IPS-11a (cell line): ENCODE results near the gene DDX23.

Source experiments
- H3K4me3 ChIP-seq: one replicate; pipeline ENCODE4 v1.5.1; 2013; ENCODE audit warnings: low read depth, low read length, control low read depth

Gene DDX23

DNA sequence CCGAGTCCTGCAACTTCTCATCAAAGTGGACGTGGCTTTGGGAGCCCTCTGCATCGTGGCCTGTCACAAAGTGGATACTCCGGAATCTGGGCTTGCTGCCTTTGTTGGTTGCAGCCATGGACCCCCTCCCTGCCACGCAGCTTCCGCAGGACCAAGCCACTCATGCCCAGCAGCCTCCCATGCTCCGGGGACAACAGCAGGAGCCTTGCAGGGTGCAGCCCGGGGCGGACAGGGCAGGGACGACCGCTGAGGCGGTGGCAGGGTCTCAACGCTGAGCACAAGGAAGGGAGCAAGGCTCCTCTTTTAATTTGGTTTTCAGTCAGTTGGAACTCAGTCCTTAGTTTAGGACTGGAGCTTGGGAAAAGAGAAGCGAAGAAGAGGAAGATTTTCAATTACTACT is 51.0 kb downstream of the DDX23 start:
- no peak overlapping the region for H3K4me3 ChIP-seq

DNA sequence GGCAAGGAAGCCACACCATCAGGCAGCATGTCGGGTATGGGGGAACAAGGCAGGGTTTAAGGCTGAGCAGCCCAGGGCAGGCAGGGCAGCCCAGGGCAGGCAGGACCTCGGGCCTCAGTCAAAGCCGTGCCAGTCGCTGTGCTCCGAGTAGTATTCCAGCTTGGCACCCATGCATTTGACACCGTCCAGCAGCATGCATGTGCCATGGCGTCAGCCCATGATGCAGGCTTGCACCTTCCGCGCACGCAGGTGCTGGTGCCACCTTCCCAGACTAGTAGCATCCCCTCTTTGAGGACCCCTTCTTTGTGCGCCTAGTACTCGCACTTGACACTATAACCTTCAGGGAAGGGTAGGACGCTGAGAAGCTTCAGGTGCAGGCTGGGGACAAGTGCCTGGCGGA is 51.5 kb downstream of the DDX23 start:
- no peak overlapping the region for H3K4me3 ChIP-seq

GRCh38 chr12:48796976-48797375 is 55.0 kb downstream of the DDX23 start:
- H3K4me3 ChIP-seq: no peak overlapping the region

DNA sequence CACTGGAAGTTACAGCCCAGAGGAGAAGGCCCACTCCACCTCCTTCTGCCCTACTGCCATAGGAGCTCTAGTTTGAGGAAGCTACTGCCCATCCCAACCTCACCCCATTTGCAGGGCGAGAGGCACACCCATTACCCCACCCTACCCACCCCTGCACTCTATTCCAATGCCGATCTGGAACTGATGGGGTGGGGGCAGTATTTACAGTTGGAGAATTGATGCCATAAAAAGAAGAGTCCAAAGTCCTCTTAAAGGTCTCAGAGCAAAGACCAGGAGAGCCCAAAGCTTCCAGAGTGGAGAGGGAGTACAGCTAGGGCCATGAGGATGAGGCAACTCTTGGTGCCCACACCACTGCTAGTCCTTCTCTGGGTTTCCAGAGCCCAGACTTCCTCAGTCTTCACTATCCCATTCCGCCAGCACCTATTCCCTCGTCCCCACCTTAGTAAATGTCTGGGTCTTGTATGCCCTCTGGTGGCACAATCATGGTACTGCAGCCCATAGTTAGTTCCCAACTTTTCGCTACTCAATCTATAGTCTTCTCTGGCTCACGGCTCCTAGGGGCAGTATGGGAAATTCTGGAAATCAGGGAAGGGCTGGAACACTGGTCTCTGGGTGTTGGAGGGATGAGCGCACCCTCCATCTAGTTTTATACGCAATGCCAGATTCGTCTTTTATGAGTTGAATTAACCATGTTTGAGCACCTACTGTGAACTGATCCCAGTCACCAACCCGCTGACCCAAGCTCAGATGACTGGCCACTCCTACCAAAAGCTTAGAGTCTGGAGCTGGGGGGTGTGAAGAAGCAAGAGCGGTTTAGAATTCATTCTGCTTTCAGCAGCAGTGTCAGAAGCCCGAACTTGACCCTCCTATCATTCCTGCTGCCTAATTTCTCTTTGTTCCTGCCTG is 56.2 kb downstream of the DDX23 start:
- H3K4me3 ChIP-seq: no peak overlapping the region

DNA sequence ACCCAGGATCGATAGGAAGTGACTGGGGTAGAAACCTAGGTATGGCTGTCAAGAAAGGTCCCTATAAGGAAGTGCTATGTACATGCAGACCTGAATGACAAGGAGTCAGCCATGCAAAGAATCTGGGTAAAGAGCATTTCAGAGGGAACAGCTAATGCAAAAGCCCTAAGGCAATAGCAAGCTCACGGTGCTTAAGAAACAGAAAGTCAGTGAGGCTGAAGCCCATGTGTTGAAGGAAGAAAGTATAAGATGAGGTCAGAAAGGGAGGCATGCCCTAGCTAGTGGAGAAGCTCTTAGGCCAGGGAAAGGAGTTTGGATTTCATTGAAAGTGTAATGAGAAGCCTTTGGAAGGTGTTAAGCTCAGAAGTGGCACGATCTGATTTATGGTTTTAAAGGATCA is 57.1 kb downstream of the DDX23 start:
- no peak overlapping the region for H3K4me3 ChIP-seq

GRCh38 chr12:48793696-48794095 is 58.3 kb downstream of the DDX23 start:
- H3K4me3 ChIP-seq: no peak overlapping the region

- H3K4me3 ChIP-seq: peak overlapping the region; percentile 14
Observed at GRCh38 chr12:48789858-48790326, 62.1 kb downstream of the DDX23 start.

- peak within 1 kb of the TSS; percentile 83 for H3K4me3 ChIP-seq
Observed at GRCh38 chr12:48788854-48789775, 62.8 kb downstream of the DDX23 start, which contains the start of gene ADCY6. TSS of gene ADCY6 (minus strand) at chr12:48789089. CDS start at chr12:48783434, 5,655 bp downstream.

DNA sequence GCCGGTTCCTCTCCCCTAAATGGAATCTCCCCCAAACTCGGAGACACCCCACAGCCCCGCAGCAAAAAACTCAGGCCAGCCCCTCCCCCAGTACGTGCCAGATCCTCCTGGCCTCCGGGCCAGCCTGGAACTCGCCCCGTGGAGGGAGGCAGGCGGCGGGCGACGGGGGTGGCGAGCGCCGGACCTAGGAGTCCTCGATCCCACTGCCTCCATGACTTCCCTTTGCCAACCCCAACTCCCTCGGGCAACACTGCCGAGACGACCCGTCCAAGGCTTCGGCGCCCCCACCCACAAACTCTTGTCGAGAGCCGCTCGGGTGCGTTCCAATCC is 63.5 kb downstream of the DDX23 start:
- H3K4me3 ChIP-seq: peak overlapping the region; percentile 83

GRCh38 chr12:48787791-48788523 is 64.0 kb downstream of the DDX23 start:
- H3K4me3 ChIP-seq: peak overlapping the region; percentile 83

DNA sequence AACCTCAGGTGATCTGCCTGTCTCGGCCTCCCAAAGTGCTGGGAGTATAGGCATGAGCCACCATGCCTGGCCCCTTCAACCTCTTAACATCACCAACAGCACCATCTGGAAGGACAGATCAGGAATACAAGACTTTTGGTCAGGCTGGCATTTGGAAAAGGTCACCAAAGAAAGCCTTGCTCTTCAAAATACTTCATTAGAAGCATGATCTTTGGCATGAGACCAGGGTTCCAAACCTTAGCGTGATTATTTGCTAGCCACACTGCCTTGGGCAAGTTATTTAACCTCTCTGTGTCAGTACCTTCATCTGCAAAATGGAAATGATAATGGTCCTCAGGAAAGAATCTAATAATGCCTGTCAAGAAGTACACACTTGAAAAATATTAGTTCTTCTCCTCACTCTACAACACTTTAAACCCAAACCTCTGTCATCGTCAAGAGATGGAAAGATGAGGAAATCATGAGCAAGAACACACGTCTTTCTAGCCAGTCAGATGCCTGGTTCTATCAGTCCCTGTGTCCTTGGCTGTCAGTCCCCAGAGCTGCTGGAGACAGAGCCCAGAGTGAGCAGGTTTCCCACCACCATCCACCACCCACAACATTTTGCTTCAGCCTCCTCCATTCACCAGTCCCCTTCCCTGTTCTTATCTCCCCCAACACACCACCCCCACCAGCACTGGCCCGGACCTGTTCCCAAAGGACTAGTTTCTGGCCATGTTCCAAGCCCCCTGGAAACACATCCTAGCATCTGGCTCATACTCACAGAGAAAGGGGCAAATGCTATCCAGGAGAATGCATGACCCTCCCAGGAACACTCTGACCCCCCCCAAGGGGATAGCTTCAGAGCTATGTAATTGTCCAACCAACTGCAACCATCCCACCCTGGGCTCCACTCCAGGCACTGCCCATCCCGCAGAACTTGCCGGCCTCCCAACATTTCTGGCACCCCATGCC is 65.1 kb downstream of the DDX23 start:
- H3K4me3 ChIP-seq: no peak overlapping the region

GRCh38 chr12:48783432-48783831 is 68.5 kb downstream of the DDX23 start:
- H3K4me3 ChIP-seq: no peak overlapping the region

DNA sequence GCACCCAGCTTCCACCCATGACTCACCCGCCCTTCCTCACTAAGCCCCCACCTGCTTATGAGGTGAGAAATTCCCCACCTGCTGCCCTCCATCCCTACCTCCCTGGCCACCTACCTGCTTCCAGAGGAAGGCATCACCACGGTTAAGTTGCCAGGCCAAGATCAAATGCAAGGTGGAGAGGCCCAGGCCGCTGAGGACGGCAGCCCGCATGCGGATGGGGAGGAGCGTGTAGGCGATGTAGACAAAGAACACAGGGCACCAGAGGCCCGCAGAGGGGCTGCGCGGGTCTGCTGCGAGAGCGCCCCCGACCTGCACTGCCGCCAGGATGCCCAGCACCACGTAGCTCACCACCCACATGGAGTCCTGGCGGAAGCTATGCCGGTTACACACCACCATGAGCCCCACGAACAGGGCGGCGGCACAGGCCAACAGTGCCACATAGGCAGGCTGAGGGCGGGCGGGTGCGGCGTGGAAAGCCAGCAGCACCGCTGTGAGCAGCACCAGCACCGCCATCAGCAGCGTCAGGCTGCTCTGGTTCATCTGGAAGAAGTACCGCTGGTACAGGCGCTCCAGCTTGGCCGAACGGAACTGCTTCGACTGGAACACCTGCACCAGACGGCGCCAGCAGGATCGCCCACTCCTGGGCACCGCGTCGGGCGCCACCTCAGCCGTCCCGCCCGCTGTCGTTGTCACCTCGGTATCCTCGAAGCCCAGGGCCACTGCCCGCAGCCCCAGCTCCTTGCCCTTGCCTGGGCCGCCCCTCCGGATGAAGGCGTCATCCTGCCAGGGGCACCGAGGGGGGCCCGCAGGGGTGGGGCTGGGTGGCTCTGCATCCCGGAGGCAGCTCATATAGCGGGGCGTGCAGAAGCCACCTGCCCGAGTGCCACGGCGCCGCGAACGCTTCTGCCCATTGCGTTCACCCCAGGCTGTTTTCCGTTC is 69.2 kb downstream of the DDX23 start:
- H3K4me3 ChIP-seq: no peak overlapping the region

GRCh38 chr12:48781750-48782456 is 70.1 kb downstream of the DDX23 start:
- no peak overlapping the region for H3K4me3 ChIP-seq

DNA sequence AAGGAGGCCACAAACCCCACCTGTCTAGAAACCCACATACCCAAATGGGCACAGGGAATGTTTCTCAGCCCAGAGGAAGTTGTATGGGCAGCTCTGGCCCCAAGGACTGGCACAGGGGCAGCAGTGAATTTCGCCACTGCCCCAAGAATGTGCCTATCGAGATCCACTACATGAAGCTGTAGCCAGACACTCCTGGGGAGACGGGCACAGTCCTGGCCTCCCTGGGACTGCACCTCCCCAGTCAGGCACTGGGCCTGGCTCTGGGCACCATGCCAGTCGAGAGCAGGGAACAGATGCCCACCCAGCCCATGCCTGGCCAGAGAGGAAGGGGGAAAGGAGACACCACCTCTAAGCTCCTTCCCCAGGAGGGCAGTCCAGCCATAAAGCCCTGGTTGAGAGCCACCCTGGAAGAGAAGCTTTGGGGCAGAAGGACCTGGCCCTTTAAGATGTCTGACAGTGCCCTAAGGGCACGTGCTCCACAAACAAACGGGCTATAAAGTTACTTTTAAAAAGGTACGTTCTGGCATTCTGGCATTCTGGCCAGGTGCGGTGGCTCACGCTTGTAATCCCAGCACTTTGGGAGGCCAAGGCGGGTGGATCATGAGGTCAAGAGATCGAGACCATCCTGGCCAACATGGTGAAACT is 71.5 kb downstream of the DDX23 start:
- no peak overlapping the region for H3K4me3 ChIP-seq

DNA sequence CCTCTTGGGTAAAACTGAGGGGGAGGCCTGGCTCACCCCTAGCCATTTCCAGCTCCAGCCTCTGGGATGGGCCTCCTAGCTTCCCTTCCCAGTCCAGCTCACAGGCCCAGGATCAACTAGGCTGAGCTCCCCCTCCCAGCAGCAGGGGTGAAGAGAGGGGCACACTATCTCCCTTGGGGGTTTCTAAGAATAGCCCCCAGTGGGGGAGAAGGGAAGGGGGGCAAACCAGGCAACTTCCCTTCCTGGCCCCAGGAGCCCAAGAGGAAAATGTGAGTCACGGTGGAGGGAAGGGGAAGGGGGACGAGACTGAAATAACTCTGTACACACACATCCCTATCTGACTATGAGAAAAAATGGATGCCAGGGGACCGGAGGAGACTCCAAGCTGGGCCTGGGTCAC is 72.1 kb downstream of the DDX23 start:
- no peak overlapping the region for H3K4me3 ChIP-seq
